Immature natural killer cell (primary cell): ENCODE results near the gene TGFBR1. TPM values are rescaled to one million over a fixed set of nuclear protein-coding genes. Genes with fewer than 3 reads are reported as not detected.

ENCODE experiments used
- DNase-seq, 3 donors: peaks; one replicate each; pipeline ENCODE4 v3.0.0; 2022; ENCODE audit warnings: mixed read lengths in 1 of 3
- H3K27ac Mint-ChIP-seq, 6 donors: one replicate each; pipeline ENCODE4 v1.8.0; 2020; ENCODE audit warnings: mixed read lengths in 6 of 6, mild to moderate bottlenecking in 5 of 6, inconsistent platforms in 4 of 6, moderate library complexity in 3 of 6
- H3K27me3 Mint-ChIP-seq, 3 donors: one replicate each; pipeline ENCODE4 v1.8.0; 2020 to 2021; ENCODE audit warnings: low read depth in 3 of 3, mild to moderate bottlenecking in 3 of 3, mixed read lengths in 3 of 3, moderate library complexity in 3 of 3, inconsistent platforms in 1 of 3
- H3K36me3 Mint-ChIP-seq, 3 donors: one replicate each; pipeline ENCODE4 v1.8.0; 2020; ENCODE audit warnings: mixed read lengths in 3 of 3, inconsistent platforms in 2 of 3, mild to moderate bottlenecking in 2 of 3
- H3K4me1 Mint-ChIP-seq, 2 donors: one replicate each; pipeline ENCODE4 v1.8.0; 2020; ENCODE audit warnings: inconsistent platforms in 2 of 2, mild to moderate bottlenecking in 2 of 2, mixed read lengths in 2 of 2, moderate library complexity in 1 of 2
- H3K4me3 Mint-ChIP-seq, 5 donors: one replicate each; pipeline ENCODE4 v1.8.0; 2020; ENCODE audit warnings: mild to moderate bottlenecking in 5 of 5, mixed read lengths in 5 of 5, inconsistent platforms in 3 of 5, moderate library complexity in 3 of 5
- H3K9me3 Mint-ChIP-seq, 6 donors: one replicate each; pipeline ENCODE4 v1.8.0; 2020; ENCODE audit warnings: mild to moderate bottlenecking in 6 of 6, mixed read lengths in 6 of 6, inconsistent platforms in 4 of 6, moderate library complexity in 3 of 6
- polyA plus RNA-seq, 3 donors: library from polyadenylated mRNA; unstranded; fragments of 300-500 nt; fragmentation: Illumina TruSeq; gene quantifications; one replicate each; pipeline ENCODE4 v1.2.3, GENCODE V29; 2021

Gene TGFBR1
- polyA plus RNA-seq, 3 donors from 2014 or later, result 34.2 to 71.0 (median 67.8) TPM

DNA sequence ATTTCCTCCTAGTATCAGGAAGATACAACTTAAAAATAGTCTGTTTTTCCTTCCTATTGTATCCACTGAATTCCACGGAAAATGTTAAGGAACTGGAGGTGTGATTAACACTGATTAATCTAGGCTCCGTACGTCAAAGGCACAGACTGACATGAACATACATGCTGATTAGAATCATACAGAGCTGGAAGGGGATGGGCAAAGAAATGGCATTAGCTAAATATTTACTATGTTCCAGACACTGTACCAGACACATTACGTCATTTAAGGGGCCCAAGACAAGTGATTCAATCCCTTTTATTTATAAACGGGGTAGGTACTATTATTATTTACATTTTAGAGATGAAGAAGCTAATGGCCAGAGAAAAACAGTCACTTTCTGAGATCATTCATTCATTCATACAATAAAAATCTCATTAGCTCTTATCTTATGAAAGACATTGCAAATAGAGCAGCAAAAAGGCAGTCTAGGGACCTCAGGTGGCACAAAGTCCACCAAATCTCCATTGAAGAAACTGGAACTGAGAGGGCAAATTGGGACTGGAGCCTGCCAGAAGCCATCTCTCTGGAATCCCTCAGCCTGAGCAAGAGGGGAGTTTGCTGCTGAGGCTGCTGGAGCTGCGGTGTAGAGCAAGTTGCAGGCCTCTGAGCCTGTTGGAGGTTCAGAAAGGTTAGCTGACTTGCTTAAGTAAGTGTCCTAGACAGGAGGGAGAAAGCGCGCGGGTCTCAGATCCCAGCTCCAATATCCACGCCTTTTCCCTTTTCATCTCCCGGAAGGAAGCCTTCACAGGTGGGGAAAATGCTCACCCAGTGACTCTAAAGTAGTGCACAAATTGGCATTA lies 1.6 kb upstream of the TGFBR1 start:
- peaks cover 77 to 87% of the 10 kb centered on the region in 2 donors for H3K4me1 Mint-ChIP-seq
- peaks cover 4 to 16% (median 5%) of the 10 kb centered on the region in 3 donors for H3K27me3 Mint-ChIP-seq
- H3K27ac Mint-ChIP-seq, result peak overlapping the region; percentile 92 to 96 (median 94)
- DNase-seq, result no peak
- peaks cover 0 to 3% (median 0%) of the 10 kb centered on the region in 3 donors for H3K36me3 Mint-ChIP-seq
- peak overlapping the region; percentile 87 to 94 (median 90) for H3K4me3 Mint-ChIP-seq
- H3K9me3 Mint-ChIP-seq, result no peaks in the 10 kb centered on the region

- peaks cover 78 to 87% of the 10 kb centered on the region in 2 donors for H3K4me1 Mint-ChIP-seq
These were observed 933 bp upstream of the TGFBR1 start for GRCh38 chr9:99103901-99104458.

GRCh38 chr9:99105152-99106043 lies 485 bp downstream of the TGFBR1 start:
- Mint-ChIP-seq H3K4me3 (peak overlapping the region; percentile 86 to 96 (median 92)), H3K27ac (peak overlapping the region; percentile 87 to 93 (median 90)), H3K36me3 (peaks cover 0 to 4% (median 3%) of the 10 kb centered on the region in 3 donors), H3K27me3 (peaks cover 3 to 14% (median 4%) of the 10 kb centered on the region in 3 donors), H3K9me3 (no peaks in the 10 kb centered on the region), H3K4me1 (peaks cover 78 to 87% of the 10 kb centered on the region in 2 donors)
- peak; percentile 34 to 67 (median 56) for DNase-seq

More at GRCh38 chr9:99103901-99104458, 933 bp upstream of the TGFBR1 start:
- Mint-ChIP-seq H3K4me3 (peak overlapping the region; percentile 87 to 94 (median 90)), H3K27me3 (peaks cover 4 to 16% (median 5%) of the 10 kb centered on the region in 3 donors), H3K9me3 (no peaks in the 10 kb centered on the region), H3K27ac (peak overlapping the region; percentile 92 to 96 (median 94)), H3K36me3 (peaks cover 0 to 3% (median under 1%) of the 10 kb centered on the region in 3 donors)
- DNase-seq, result no peak

DNA sequence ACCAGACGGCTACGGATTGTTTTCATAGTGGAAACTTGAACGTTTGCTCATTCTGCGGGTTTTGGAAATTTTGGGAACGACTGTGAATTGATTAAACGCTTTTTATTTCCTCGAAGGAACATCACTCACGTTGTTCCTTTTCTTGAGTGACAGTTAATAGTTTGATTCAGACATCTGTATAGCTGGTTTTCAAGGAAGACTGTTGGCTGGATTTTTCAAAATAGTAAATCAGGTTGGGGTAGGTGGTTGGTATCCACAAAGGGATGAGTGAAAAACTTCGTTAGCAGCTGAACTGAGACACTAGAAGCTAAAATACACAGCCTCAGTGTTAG lies 1.1 kb downstream of the TGFBR1 start:
- Mint-ChIP-seq H3K27ac (peak overlapping the region; percentile 87 to 93 (median 90)), H3K4me1 (peaks cover 78 to 87% of the 10 kb centered on the region in 2 donors), H3K36me3 (peaks cover 0 to 4% (median 3%) of the 10 kb centered on the region in 3 donors), H3K9me3 (no peaks in the 10 kb centered on the region), H3K4me3 (peak overlapping the region; percentile 86 to 96 (median 92)), H3K27me3 (peaks cover 3 to 11% (median 4%) of the 10 kb centered on the region in 3 donors)
- no peak for DNase-seq

DNA sequence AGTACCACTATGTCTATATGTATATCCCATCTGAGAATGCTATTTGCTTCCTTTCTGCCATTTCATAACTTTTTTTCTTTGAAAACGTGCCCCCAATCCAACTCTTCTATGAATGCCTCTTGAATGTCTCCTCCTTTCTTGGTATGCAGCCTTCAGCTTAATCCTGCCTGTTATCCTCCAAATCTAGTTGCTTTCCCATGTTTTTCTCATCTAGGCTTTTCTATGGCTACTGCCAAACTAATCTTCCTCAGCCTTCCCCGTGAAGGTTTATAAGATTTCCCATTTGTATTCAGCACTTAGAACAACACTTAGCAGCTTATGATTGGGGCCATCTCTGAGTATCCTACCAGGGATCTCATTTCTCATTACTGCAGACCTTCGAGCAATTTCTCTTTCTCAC lies 2.5 kb downstream of the TGFBR1 start:
- Mint-ChIP-seq H3K27me3 (peaks cover 3 to 11% (median 4%) of the 10 kb centered on the region in 3 donors), H3K27ac (peak overlapping the region; percentile 79 to 93 (median 90)), H3K4me1 (peaks cover 79 to 86% of the 10 kb centered on the region in 2 donors), H3K9me3 (no peaks in the 10 kb centered on the region), H3K4me3 (peak overlapping the region; percentile 86 to 96 (median 92)), H3K36me3 (peaks cover 3 to 4% (median 3%) of the 10 kb centered on the region in 3 donors)
- DNase-seq, result no peak

- Mint-ChIP-seq H3K4me3 (peak overlapping the region; percentile 86 to 96 (median 92)), H3K36me3 (peaks cover 3 to 5% (median 4%) of the 10 kb centered on the region in 3 donors), H3K4me1 (peaks cover 83 to 89% of the 10 kb centered on the region in 2 donors), H3K27ac (peak overlapping the region; percentile 60 to 93 (median 86)), H3K9me3 (no peaks in the 10 kb centered on the region), H3K27me3 (peaks cover 3 to 11% (median 4%) of the 10 kb centered on the region in 3 donors)
- no peak for DNase-seq
These were observed 3.2 kb downstream of the TGFBR1 start for GRCh38 chr9:99108131-99108530.

GRCh38 chr9:99109522-99109921 lies 4.6 kb downstream of the TGFBR1 start:
- Mint-ChIP-seq H3K4me1 (peaks cover 83 to 89% of the 10 kb centered on the region in 2 donors), H3K27ac (peak overlapping the region; percentile 60 to 93 (median 86)), H3K36me3 (peaks cover 3 to 5% (median 4%) of the 10 kb centered on the region in 3 donors), H3K27me3 (peaks cover under 1 to 5% (median 4%) of the 10 kb centered on the region in 3 donors), H3K4me3 (peak overlapping the region; percentile 86 to 96 (median 92)), H3K9me3 (no peaks in the 10 kb centered on the region)
- DNase-seq, result peak; percentile 36 to 45 (median 37)

DNA sequence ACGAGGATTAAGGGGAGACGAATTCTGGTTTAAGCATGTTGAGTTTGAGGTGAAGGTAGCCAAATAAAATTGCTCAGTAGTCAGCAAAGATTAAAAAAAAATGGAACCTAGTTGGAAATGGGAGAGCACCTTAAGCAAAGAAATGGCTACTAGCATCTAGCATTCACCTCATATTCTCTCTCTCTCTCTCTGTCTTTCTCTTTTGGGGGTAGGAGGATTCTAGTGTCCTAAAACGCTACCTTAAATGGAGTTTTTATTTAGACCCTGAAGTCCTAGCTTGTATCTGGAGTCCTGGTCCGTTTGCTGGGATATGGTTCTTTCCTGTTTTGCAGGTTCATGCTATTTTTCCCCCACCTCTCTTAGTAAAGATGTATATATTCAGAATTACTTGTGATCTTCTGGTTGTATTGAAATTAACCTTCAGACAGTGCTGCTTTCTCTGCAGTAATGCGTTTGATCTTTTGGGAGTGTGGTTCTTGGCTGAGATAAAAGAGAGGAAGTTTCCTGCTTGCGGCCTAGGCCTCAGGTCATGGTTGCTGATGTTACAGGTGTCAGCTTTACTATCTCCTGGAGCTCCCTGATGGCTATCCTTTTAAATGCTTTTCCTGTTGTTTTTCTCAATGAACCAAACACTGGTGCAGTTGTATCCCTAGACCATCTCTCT lies 8.0 kb downstream of the TGFBR1 start:
- Mint-ChIP-seq H3K9me3 (no peaks in the 10 kb centered on the region), H3K4me3 (peak overlapping the region; percentile 55 to 80 (median 74)), H3K27ac (peak overlapping the region; percentile 78 to 93 (median 88)), H3K4me1 (peaks cover 94 to 99% of the 10 kb centered on the region in 2 donors), H3K27me3 (peaks cover 0 to 1% (median 0%) of the 10 kb centered on the region in 3 donors), H3K36me3 (peaks cover 0 to 5% (median 4%) of the 10 kb centered on the region in 3 donors)
- peak; percentile 35 to 41 (median 35) for DNase-seq

DNA sequence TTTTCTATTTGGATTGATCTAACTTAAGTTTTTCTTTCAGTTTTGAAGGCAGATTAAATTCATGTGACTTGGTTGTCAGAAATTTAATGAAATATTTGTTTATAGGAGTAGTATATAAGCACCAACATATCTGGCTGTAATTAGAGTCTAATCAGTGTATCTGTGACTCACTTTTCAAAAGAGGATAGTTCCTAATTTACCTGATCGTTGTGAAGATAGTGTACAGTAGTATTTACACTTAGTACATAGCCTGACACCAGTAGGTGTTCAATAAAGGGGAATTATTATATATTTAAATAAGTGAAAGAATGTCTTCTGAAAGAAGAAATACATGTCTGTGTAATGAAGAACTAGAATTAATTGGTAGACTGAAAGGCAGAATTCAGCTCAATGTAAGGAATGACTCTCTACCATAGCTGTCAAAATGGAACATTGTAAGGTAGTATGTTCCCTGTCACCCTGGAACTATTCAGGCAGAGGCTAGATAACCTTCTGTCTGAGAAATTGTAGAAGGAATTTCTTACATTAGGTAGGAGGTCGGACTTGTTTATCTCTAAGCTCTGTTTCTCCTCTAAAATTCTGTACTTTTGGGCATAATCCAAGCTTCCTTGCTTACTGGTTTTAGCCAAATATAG lies 8.6 kb downstream of the TGFBR1 start:
- Mint-ChIP-seq H3K4me1 (peaks cover 91 to 98% of the 10 kb centered on the region in 2 donors), H3K36me3 (peaks cover 0 to 5% (median 4%) of the 10 kb centered on the region in 3 donors), H3K27ac (peak overlapping the region; percentile 78 to 93 (median 89)), H3K4me3 (peak overlapping the region; percentile 55 to 80 (median 74)), H3K27me3 (peaks cover 0 to 1% (median 0%) of the 10 kb centered on the region in 3 donors), H3K9me3 (no peaks in the 10 kb centered on the region)
- no peak for DNase-seq

GRCh38 chr9:99114049-99114440 lies 9.1 kb downstream of the TGFBR1 start:
- Mint-ChIP-seq H3K27me3 (peaks cover 0 to 1% (median 0%) of the 10 kb centered on the region in 3 donors), H3K9me3 (no peaks in the 10 kb centered on the region), H3K4me3 (peak overlapping the region; percentile 28 to 80 (median 49)), H3K36me3 (peaks cover 0 to 6% (median 5%) of the 10 kb centered on the region in 3 donors), H3K4me1 (peaks cover 91 to 98% of the 10 kb centered on the region in 2 donors), H3K27ac (peak overlapping the region; percentile 53 to 93 (median 83))
- no peak for DNase-seq

GRCh38 chr9:99114846-99115500 lies 10.1 kb downstream of the TGFBR1 start:
- H3K27me3 Mint-ChIP-seq, result peaks cover 0 to 1% (median 0%) of the 10 kb centered on the region in 3 donors
- H3K27ac Mint-ChIP-seq, result peak overlapping the region; percentile 53 to 93 (median 83)
- no peaks in the 10 kb centered on the region for H3K9me3 Mint-ChIP-seq

DNA sequence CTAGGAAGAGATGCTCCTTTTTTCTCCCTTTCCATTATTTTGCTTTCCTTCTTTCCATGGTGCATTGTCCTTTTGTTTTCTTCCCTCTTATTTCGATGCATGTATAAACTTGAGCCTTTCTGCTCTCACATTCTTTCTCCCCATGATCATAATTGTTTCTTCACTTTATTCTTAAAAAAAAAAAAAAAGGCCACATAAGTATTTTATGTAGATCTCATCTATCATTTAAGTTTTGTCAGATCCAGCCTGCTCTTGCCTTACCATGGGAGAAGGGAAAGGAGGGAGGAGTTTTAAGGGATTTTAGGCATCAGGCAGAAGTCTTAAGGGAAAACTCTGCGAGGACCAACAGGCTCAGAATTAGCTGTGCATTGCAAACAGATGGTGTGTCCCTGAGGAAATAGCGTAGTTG lies 11.1 kb downstream of the TGFBR1 start:
- Mint-ChIP-seq H3K27ac (peak overlapping the region; percentile 53 to 88 (median 78)), H3K4me3 (peak overlapping the region in 4 of 5 donors; percentile 15 to 69 (median 38)), H3K4me1 (peaks cover 91 to 98% of the 10 kb centered on the region in 2 donors), H3K9me3 (no peaks in the 10 kb centered on the region), H3K27me3 (peaks cover 0 to 1% (median 0%) of the 10 kb centered on the region in 3 donors), H3K36me3 (peaks cover 0 to 5% (median 3%) of the 10 kb centered on the region in 3 donors)
- DNase-seq, result no peak

More at GRCh38 chr9:99114846-99115500, 10.1 kb downstream of the TGFBR1 start:
- Mint-ChIP-seq H3K36me3 (peaks cover 0 to 5% (median 3%) of the 10 kb centered on the region in 3 donors), H3K4me1 (peaks cover 91 to 98% of the 10 kb centered on the region in 2 donors), H3K4me3 (peak overlapping the region; percentile 15 to 80 (median 49))
- no peak for DNase-seq
